H1 (cell line): Measurements from ENCODE around the gene DOCK6. TPM values are rescaled to one million over a fixed set of nuclear protein-coding genes. Genes with fewer than 3 reads are reported as not detected.

ENCODE experiments used
- CTCF ChIA-PET: fragments of 300-600 bp; sonication (Branson Sonifier 250); formaldehyde crosslinking; loops from one replicate; lab custom pipeline; 2021; ENCODE audit not compliant: partially characterized antibody; lab: Charles Lee
- POLR2A ChIA-PET: fragments of 300-600 bp; sonication (Branson Sonifier 250); formaldehyde crosslinking; loops from one replicate; lab custom pipeline; 2021; ENCODE audit warnings: inconsistent platforms; ENCODE audit not compliant: partially characterized antibody; lab: Charles Lee
- DNase-seq, 2 experiments: peaks; one replicate each; pipeline versions ENCODE4 v3.0.0 to v3.0.0-alpha.2; 2010 to 2022; ENCODE audit warnings: low spot score in 2 of 2, low read depth in 1 of 2, mixed read lengths in 1 of 2
- FAIRE-seq: peaks from 2 replicates; lab custom pipeline; 2011; peaks lifted over from hg19 to GRCh38; lab: Jason Lieb, UNC
- H2AFZ ChIP-seq: 2 replicates; pipeline ENCODE4 v1.8.1; 2012; ENCODE audit warnings: low read length, inconsistent platforms
- H2AK5ac ChIP-seq: 2 replicates; pipeline ENCODE4 v1.6.1; 2013; ENCODE audit warnings: low read depth, low read length
- H2BK120ac ChIP-seq: replicated peaks from 2 replicates; pipeline ENCODE3; 2013; ENCODE audit warnings: low read depth, low read length, inconsistent platforms
- H2BK12ac ChIP-seq: 2 replicates; pipeline ENCODE4 v1.6.1; 2013; ENCODE audit warnings: low read depth, low read length
- H2BK15ac ChIP-seq: 2 replicates; pipeline ENCODE4 v1.6.1; 2013; ENCODE audit warnings: low read length
- H2BK20ac ChIP-seq: 2 replicates; pipeline ENCODE4 v1.6.1; 2013; ENCODE audit warnings: low read length
- H2BK5ac ChIP-seq: 2 replicates; pipeline ENCODE4 v1.6.1; 2013; ENCODE audit warnings: low read depth, low read length
- H3K14ac ChIP-seq: 2 replicates; pipeline ENCODE4 v1.6.1; 2013; ENCODE audit warnings: inconsistent platforms; ENCODE audit not compliant: insufficient read length
- H3K18ac ChIP-seq: 2 replicates; pipeline ENCODE4 v1.6.1; 2013; ENCODE audit warnings: low read length; ENCODE audit errors: extremely low read depth
- H3K23ac ChIP-seq: 2 replicates; pipeline ENCODE4 v1.6.1; 2013; ENCODE audit warnings: inconsistent platforms; ENCODE audit not compliant: insufficient read length
- H3K23me2 ChIP-seq: 2 replicates; pipeline ENCODE4 v1.6.1; 2013; ENCODE audit warnings: low read depth, low read length
- H3K27ac ChIP-seq: 2 replicates; pipeline ENCODE4 v1.6.1; 2011; ENCODE audit warnings: low read depth, low read length, inconsistent platforms
- H3K27me3 ChIP-seq, 4 experiments: replicated peaks in 1 of 4; 1 replicate in 1 of 4; 2 replicates in 3 of 4; pipeline versions ENCODE4 v1.6.1 to v1.8.1; 2011 to 2013; ENCODE audit warnings: low read length in 3 of 4, mild to moderate bottlenecking in 3 of 4, inconsistent platforms in 2 of 4, mixed read lengths in 2 of 4, moderate library complexity in 1 of 4; ENCODE audit not compliant: control insufficient read depth in 3 of 4, insufficient read depth in 3 of 4; ENCODE audit errors: extremely low read depth in 1 of 4
- H3K36me3 ChIP-seq, 4 experiments: 2 replicates each; pipeline versions ENCODE4 v1.6.1 to v1.8.1; 2011 to 2013; ENCODE audit warnings: mild to moderate bottlenecking in 4 of 4, low read length in 3 of 4, moderate library complexity in 2 of 4, control low read depth in 1 of 4, inconsistent platforms in 1 of 4; ENCODE audit not compliant: insufficient read depth in 4 of 4, control insufficient read depth in 2 of 4
- H3K4ac ChIP-seq: replicated peaks from 2 replicates; pipeline ENCODE3; 2013; ENCODE audit warnings: low read length, low read depth, mixed read lengths, inconsistent platforms; ENCODE audit not compliant: insufficient read length
- H3K4me1 ChIP-seq, 4 experiments: replicated peaks in 1 of 4; 1 replicate in 1 of 4; 2 replicates in 3 of 4; pipeline versions ENCODE4 v1.6.1 to v1.8.1; 2011 to 2013; ENCODE audit warnings: low read length in 3 of 4, inconsistent platforms in 2 of 4, mixed read lengths in 1 of 4; ENCODE audit not compliant: insufficient read depth in 4 of 4, control insufficient read depth in 3 of 4
- H3K4me2 ChIP-seq, 2 experiments: 2 replicates each; pipeline versions ENCODE4 v1.6.1 to v1.8.1; 2011 to 2013; ENCODE audit warnings: low read depth in 2 of 2, low read length in 2 of 2, control low read depth in 1 of 2, inconsistent platforms in 1 of 2, mild to moderate bottlenecking in 1 of 2; ENCODE audit not compliant: insufficient read depth in 1 of 2
- H3K4me3 ChIP-seq, 4 experiments: fragments of 200-600, 300-600 bp in 1 of 4; sonication (generic), shearing (Covaris generic), sonication (Bioruptor Twin) in 1 of 4; 2 replicates each; pipeline versions ENCODE4 v1.5.1 to v1.8.1; 2011 to 2016; ENCODE audit warnings: low read length in 4 of 4, low read depth in 3 of 4, control low read depth in 2 of 4, inconsistent platforms in 2 of 4, mild to moderate bottlenecking in 2 of 4, mixed read lengths in 1 of 4, moderate library complexity in 1 of 4; ENCODE audit not compliant: insufficient read depth in 2 of 4; ENCODE audit errors: extremely low read depth in 1 of 4
- H3K56ac ChIP-seq: replicated peaks from 2 replicates; pipeline ENCODE3; 2013; ENCODE audit warnings: low read depth, mild to moderate bottlenecking, mixed read lengths, low read length, inconsistent platforms; ENCODE audit not compliant: insufficient read length
- H3K79me1 ChIP-seq: 2 replicates; pipeline ENCODE4 v1.6.1; 2013; ENCODE audit warnings: low read depth, low read length, control low read depth
- H3K79me2 ChIP-seq, 2 experiments: 2 replicates each; pipeline versions ENCODE4 v1.6.1 to v1.8.1; 2012 to 2013; ENCODE audit warnings: low read length in 2 of 2, mild to moderate bottlenecking in 2 of 2, inconsistent platforms in 1 of 2; ENCODE audit not compliant: insufficient read depth in 2 of 2, control insufficient read depth in 1 of 2
- H3K9ac ChIP-seq, 4 experiments: replicated peaks in 1 of 4; 1 replicate in 1 of 4; 2 replicates in 3 of 4; pipeline versions ENCODE4 v1.6.1 to v1.8.1; 2011 to 2013; ENCODE audit warnings: low read depth in 3 of 4, low read length in 3 of 4, control low read depth in 2 of 4, mild to moderate bottlenecking in 2 of 4, moderate library complexity in 2 of 4, inconsistent platforms in 1 of 4; ENCODE audit errors: extremely low read depth in 1 of 4
- H3K9me3 ChIP-seq, 2 experiments: 2 replicates each; pipeline versions ENCODE4 v1.6.1 to v1.8.1; 2012 to 2013; ENCODE audit warnings: mild to moderate bottlenecking in 2 of 2, moderate library complexity in 2 of 2, control low read depth in 1 of 2, inconsistent platforms in 1 of 2, low read depth in 1 of 2, low read length in 1 of 2, mixed read lengths in 1 of 2; ENCODE audit not compliant: insufficient read depth in 2 of 2
- H4K20me1 ChIP-seq, 2 experiments: replicated peaks in 1 of 2; 2 replicates each; pipeline versions ENCODE3 to v1.8.1; 2011 to 2013; ENCODE audit warnings: inconsistent platforms in 2 of 2, low read length in 2 of 2, mild to moderate bottlenecking in 1 of 2; ENCODE audit not compliant: insufficient read depth in 2 of 2, control insufficient read depth in 1 of 2
- H4K5ac ChIP-seq: 2 replicates; pipeline ENCODE4 v1.6.1; 2013; ENCODE audit warnings: low read length, low read depth, mixed read lengths, inconsistent platforms; ENCODE audit not compliant: insufficient read length
- H4K8ac ChIP-seq: 2 replicates; pipeline ENCODE4 v1.8.0; 2013; ENCODE audit warnings: mild to moderate bottlenecking, moderate library complexity, low read length, inconsistent platforms; ENCODE audit not compliant: insufficient read depth; ENCODE audit errors: extremely low read depth
- H4K91ac ChIP-seq: replicated peaks from 2 replicates; pipeline ENCODE3; 2013; ENCODE audit warnings: low read length, mixed read lengths, inconsistent platforms; ENCODE audit not compliant: insufficient read length
- SUZ12 ChIP-seq: fragments of 200-600 bp; sonication (generic); IDR thresholded peaks from 2 replicates; pipeline ENCODE4 v1.6.1; 2012; ENCODE audit warnings: mild to moderate bottlenecking, inconsistent platforms, low read length, moderate library complexity, mixed read lengths
- TAF7 ChIP-seq: optimal IDR thresholded peaks from 2 replicates; pipeline ENCODE3; 2011; ENCODE audit warnings: low read depth, mild to moderate bottlenecking, inconsistent platforms, low read length, moderate library complexity, borderline replicate concordance
- WGBS, 2 experiments: shearing (Covaris generic) in 1 of 2; methylation state at CpG; one replicate each; pipeline versions ENCODE4 v1.1.6 to v1.1.7; 2013 to 2015; ENCODE audit warnings: low lambda C conversion rate in 2 of 2, mixed read lengths in 2 of 2, inconsistent platforms in 1 of 2, low coverage in 1 of 2, missing lambda C conversion rate in 1 of 2; ENCODE audit not compliant: insufficient replicate concordance in 2 of 2, insufficient coverage in 1 of 2, insufficient read length in 1 of 2; ENCODE audit errors: extremely low coverage in 1 of 2, missing lambda C conversion rate in 1 of 2; 5-methylcytosine and 5-hydroxymethylcytosine counted together
- polyA plus RNA-seq, 7 experiments: library from polyadenylated mRNA; depleted of rRNA in 3 of 7; stranded (reverse) in 5 of 7; unstranded in 2 of 7; fragments of >200 nt in 5 of 7; fragments of 200-250 nt in 2 of 7; gene quantifications; 1 replicate in 5 of 7; 2 replicates in 1 of 7; 4 replicates in 1 of 7; pipeline versions ENCODE4 v1.2.1 to v1.2.3, GENCODE V29; 2011 to 2013; ENCODE audit warnings: missing spikeins in 2 of 7, mixed read lengths in 2 of 7
- total RNA-seq: library from RNA; stranded (reverse); fragmentation: NEBNext Ultra II Directional; extraction: Animal tissue kit (Norgen Biotek cat#: 25700); gene quantifications from 2 replicates; pipeline ENCODE4 v1.2.1, GENCODE V29; 2021

The DOCK6 gene
- total and polyA plus RNA-seq, 2 of the 8 experiments (the other 6 are each of a cell fraction or from before 2014, with no cell fraction given): 25.5 to 54.7 TPM

GRCh38 chr19:11171144-11171543 is 91.2 kb downstream of the DOCK6 start:
- H3K23me2 ChIP-seq: no peaks in the 10 kb centered on the region
- TF ChIP-seq TAF7: no peak
- no peak for TF ChIP-seq SUZ12

More at GRCh38 chr19:11171144-11171543, 91.2 kb downstream of the DOCK6 start:
- WGBS, 2 experiments: 100% methylated on average over 5 of the region's 5 CpGs; no CpG with 5 or more reads in 1 of the 2 experiments
- no peak overlapping the region for H2BK12ac ChIP-seq
- DNase-seq (no peak), FAIRE-seq (no peak)
- H2BK15ac ChIP-seq: no peak overlapping the region
- no peak overlapping the region for H3K27ac ChIP-seq
- H4K8ac ChIP-seq: no peak overlapping the region
- no peaks in the 10 kb centered on the region for H3K4me1 ChIP-seq
- no peak overlapping the region for H3K4ac ChIP-seq
- H3K4me3 ChIP-seq: no peak overlapping the region
- H3K9me3 ChIP-seq: no peaks in the 10 kb centered on the region
- peaks cover 0 to 3% of the 10 kb centered on the region in 2 experiments for H4K20me1 ChIP-seq
- H3K27me3 ChIP-seq: no peaks in the 10 kb centered on the region
- H3K14ac ChIP-seq: no peak overlapping the region
- POLR2A ChIA-PET: interaction anchor here (2.2 kb wide), 1 partner anchor 17 kb away, joined by 6 read pairs; no protein-coding TSS in a partner anchor
- no peak overlapping the region for H3K23ac ChIP-seq
- H3K79me1 ChIP-seq: no peaks in the 10 kb centered on the region
- no peak overlapping the region for H2AK5ac ChIP-seq
- no peak overlapping the region for H3K9ac ChIP-seq
- H2BK20ac ChIP-seq: no peak overlapping the region
- H2BK120ac ChIP-seq: no peak overlapping the region
- H4K5ac ChIP-seq: no peak overlapping the region
- H3K4me2 ChIP-seq: no peak overlapping the region
- H3K79me2 ChIP-seq: no peaks in the 10 kb centered on the region
- H2AFZ ChIP-seq: no peak overlapping the region
- H3K18ac ChIP-seq: no peak overlapping the region
- H3K56ac ChIP-seq: no peak overlapping the region
- peaks cover 0 to 32% (median 16%) of the 10 kb centered on the region in 4 experiments; a peak in 7 of 8 replicates for H3K36me3 ChIP-seq
- no peak overlapping the region for H2BK5ac ChIP-seq
- CTCF ChIA-PET: interaction anchor here (1.0 kb wide), 1 partner anchor 20 kb away, joined by 3 read pairs; no protein-coding TSS in a partner anchor
- H4K91ac ChIP-seq: no peak overlapping the region
